ENCODE results near the gene TMEM35A. TPM values are rescaled to one million over a fixed set of nuclear protein-coding genes. Genes with fewer than 3 reads are reported as not detected.
"Not testable (repeated sequence)": the region's sequence is repeated elsewhere in the genome, so short reads cannot be mapped to it uniquely, and the experiment has no call there.

Gene TMEM35A
- total RNA-seq, 2 donors from 2014 or later = 3.6 to 7.8 TPM

DNA sequence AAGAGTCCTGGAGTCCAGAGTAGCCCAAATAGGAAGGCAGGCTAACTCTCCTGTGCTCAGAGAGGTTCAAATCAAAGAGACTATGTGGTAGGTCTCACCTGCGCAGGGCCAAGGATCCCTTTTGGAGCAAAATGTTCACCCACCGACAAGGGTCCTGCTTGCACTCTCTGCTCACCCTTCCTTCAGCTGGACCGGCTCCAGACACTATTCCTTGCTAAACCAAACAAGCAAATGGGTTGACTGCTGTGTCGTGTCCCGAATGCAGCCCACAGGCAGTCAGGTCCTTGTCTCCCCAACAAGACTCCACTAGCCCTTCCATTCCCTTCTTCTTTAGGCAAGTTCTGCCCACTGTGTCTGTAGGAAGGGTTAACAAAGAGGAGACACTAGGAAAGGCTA lies 27.5 kb upstream of the TMEM35A start:
- no peaks in the 10 kb centered on the region for H3K4me1 ChIP-seq (replicated peaks)
- no peaks in the 10 kb centered on the region for H3K36me3 ChIP-seq
- WGBS = 0% methylated on average over 5 of the region's 5 CpGs
- no peaks in the 10 kb centered on the region for H3K9me3 ChIP-seq
- no peaks in the 10 kb centered on the region for H3K27me3 ChIP-seq (replicated peaks; ENCODE audit: insufficient read depth)
- H3K27ac ChIP-seq = peak overlapping the region; percentile 76 to 82
- peak overlapping the region; percentile 44 to 50 for H3K4me3 ChIP-seq
- TF ChIP-seq, protein P1, sequence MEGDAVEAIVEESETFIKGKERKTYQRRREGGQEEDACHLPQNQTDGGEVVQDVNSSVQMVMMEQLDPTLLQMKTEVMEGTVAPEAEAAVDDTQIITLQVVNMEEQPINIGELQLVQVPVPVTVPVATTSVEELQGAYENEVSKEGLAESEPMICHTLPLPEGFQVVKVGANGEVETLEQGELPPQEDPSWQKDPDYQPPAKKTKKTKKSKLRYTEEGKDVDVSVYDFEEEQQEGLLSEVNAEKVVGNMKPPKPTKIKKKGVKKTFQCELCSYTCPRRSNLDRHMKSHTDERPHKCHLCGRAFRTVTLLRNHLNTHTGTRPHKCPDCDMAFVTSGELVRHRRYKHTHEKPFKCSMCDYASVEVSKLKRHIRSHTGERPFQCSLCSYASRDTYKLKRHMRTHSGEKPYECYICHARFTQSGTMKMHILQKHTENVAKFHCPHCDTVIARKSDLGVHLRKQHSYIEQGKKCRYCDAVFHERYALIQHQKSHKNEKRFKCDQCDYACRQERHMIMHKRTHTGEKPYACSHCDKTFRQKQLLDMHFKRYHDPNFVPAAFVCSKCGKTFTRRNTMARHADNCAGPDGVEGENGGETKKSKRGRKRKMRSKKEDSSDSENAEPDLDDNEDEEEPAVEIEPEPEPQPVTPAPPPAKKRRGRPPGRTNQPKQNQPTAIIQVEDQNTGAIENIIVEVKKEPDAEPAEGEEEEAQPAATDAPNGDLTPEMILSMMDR (IDR thresholded peaks at IDR 0.05) = no peak
- no peak for TF ChIP-seq POLR2AphosphoS5 (IDR thresholded peaks at IDR 0.05)
- no peak for TF ChIP-seq POLR2A (IDR thresholded peaks at IDR 0.05)
- intact Hi-C loops (cut with DNase I) = no loop called here
- peak; percentile 3 for DNase-seq (ENCODE audit: low spot score)

DNA sequence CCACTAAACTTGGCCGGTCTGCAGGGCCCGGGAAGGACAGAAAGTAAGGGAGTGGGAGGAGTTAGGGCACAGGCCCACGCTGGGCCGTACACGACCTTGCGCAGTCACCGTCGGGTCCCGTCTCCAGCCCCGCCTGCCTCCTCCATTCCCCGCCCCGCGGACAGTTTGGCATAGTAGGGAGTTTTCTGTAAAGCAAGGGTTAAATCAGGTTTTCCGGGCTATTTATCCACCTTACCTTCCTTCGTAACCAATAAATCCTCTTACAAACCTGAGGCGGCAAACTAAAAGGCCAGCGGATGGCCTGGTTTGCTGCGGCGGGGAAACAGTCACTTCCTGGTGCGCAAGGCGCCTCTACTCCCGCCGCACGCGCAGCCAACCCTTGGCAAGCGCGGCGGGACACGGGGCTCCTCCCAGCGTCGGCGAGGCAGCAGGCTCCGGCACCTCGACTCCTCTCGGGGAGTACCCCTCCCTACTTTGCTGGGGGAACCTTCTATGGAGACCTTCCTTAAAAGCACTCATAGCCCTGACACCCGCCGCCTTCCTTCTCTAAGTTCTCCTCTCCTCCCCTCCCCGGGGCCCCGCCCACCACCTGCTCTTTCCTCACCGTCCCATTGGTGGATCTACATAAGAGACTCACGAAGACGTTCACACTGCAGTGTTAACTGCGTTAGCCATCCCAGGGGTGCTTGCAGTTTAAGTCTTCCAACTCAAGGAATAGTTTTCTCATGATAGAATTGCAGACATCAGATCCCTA lies 27.0 kb upstream of the TMEM35A start, which contains the start of gene TRMT2B:
Gene TRMT2B (minus strand): TSS at position 563 of the 754 bp plus-strand sequence. CDS start 9,822 bp downstream, outside the sequence.
- TF ChIP-seq POLR2AphosphoS5 (IDR thresholded peaks at IDR 0.05) (peak; percentile 33), POLR2A (IDR thresholded peaks at IDR 0.05) (peak; percentile 36)
- TF ChIP-seq, protein P1 (IDR thresholded peaks at IDR 0.05) = no peak
- no peaks in the 10 kb centered on the region for H3K36me3 ChIP-seq
- H3K27ac ChIP-seq = peak within 1 kb of the TSS; percentile 76 to 82
- no peaks in the 10 kb centered on the region for H3K27me3 ChIP-seq (replicated peaks; ENCODE audit: insufficient read depth)
- intact Hi-C loops (cut with DNase I) = no loop called here
- peak; percentile 78 for DNase-seq (ENCODE audit: low spot score)
- no peaks in the 10 kb centered on the region for H3K9me3 ChIP-seq
- H3K4me1 ChIP-seq (replicated peaks) = no peaks in the 10 kb centered on the region
- peak within 1 kb of the TSS; percentile 44 to 50 for H3K4me3 ChIP-seq
- 1% methylated on average over 33 of the region's 43 CpGs for WGBS

DNA sequence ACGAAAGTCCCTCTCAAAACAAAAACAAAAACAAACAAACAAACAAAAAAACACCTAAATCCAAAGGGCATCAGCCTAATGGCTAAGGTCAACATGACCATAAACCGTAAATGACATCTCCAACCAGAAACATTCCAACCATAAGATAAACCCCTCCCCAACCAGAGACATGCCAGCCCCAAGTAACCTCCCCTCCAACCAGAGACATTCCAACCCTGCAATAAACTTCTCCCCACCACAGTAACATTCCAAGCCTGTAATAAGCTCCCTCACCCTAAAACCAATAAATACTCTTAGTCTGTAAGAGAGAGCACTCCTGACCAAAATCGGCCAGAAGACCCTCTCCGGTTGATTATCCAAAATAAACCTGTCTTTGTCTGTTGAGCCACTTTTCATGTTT lies 22.1 kb upstream of the TMEM35A start:
- DNase-seq (ENCODE audit: low spot score); H3K27me3 ChIP-seq (replicated peaks; ENCODE audit: insufficient read depth); H3K36me3 ChIP-seq; H3K4me3 ChIP-seq; intact Hi-C loops (cut with DNase I); H3K4me1 ChIP-seq (replicated peaks); H3K27ac ChIP-seq; H3K9me3 ChIP-seq: not testable (repeated sequence)
- WGBS = 81% methylated on average over 4 of the region's 4 CpGs

DNA sequence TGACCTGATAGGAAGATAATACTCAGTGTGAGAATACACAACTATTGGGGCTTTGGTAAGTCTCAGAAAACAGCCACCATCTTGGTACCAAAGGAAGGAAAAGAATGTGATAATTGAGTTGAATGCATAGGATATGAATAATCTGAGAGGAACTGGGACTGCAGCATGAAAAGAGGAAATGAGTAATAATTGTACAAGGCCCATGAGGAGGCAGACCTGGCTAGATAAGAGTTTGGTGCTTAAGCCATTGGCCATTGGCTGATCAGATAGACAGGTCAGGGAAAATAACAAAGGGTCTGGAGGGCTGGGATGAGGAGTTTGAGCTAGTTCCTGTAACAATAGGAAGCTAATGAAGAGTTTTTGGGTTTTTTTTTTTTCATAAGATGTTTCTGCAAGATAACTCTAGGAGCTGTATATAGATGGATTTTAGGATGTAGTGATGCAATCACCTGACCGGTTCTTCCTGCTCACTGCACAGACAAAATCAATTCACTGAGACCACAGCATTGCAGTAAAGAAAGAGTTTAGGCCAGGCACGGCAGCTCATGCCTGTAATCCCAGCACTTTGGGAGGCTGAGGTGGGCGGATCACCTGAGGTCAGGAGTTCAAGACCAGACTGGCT lies 21.5 kb upstream of the TMEM35A start:
- no peak for DNase-seq (ENCODE audit: low spot score)
- TF ChIP-seq POLR2AphosphoS5 (IDR thresholded peaks at IDR 0.05) (no peak), POLR2A (IDR thresholded peaks at IDR 0.05) (no peak)
- TF ChIP-seq, protein P1 (IDR thresholded peaks at IDR 0.05) = no peak
- Histone ChIP-seq H3K27ac (no peak overlapping the region), H3K4me1 (replicated peaks) (no peaks in the 10 kb centered on the region), H3K4me3 (no peak overlapping the region), H3K27me3 (replicated peaks; ENCODE audit: insufficient read depth) (no peaks in the 10 kb centered on the region), H3K9me3 (no peaks in the 10 kb centered on the region), H3K36me3 (no peaks in the 10 kb centered on the region)
- intact Hi-C loops (cut with DNase I) = no loop called here
- 73% methylated on average over 3 of the region's 3 CpGs for WGBS

DNA sequence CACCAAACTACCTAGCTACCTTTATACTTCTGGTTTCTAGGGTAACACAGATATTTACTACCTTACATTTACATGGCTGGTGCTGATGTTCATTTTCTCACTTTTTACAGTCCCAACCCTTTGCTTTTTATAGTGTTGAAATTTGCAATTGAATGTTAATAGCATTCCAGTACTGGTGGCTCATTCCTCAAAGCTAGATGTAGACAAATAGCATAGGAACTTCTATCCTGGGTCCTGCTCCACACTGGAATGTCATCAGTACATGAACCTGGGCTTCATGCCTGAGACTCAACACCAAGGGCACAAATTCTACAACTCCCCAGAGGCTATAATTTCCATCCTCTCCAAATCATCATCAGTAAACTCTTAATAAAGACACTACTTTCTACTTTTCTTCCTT lies 16.5 kb upstream of the TMEM35A start:
- TF ChIP-seq POLR2A (IDR thresholded peaks at IDR 0.05) = no peak
- TF ChIP-seq, protein P1 (IDR thresholded peaks at IDR 0.05) = no peak
- TF ChIP-seq POLR2AphosphoS5 (IDR thresholded peaks at IDR 0.05) = no peak
- H3K4me1 ChIP-seq (replicated peaks) = no peaks in the 10 kb centered on the region
- no peak overlapping the region for H3K27ac ChIP-seq
- no peak for DNase-seq (ENCODE audit: low spot score)
- intact Hi-C loops (cut with DNase I) = no loop called here
- no peaks in the 10 kb centered on the region for H3K9me3 ChIP-seq
- no peak overlapping the region for H3K4me3 ChIP-seq
- no peaks in the 10 kb centered on the region for H3K27me3 ChIP-seq (replicated peaks; ENCODE audit: insufficient read depth)
- no peaks in the 10 kb centered on the region for H3K36me3 ChIP-seq

All from prostate gland (tissue), 2 donors.